Glomerular endothelial cell (primary cell): ENCODE measurements around the gene B3GNT7. TPM values are rescaled to one million over a fixed set of nuclear protein-coding genes. Genes with fewer than 3 reads are reported as not detected.

ENCODE experiments used
- DNase-seq: peaks from one replicate; pipeline ENCODE4 v3.0.0-alpha.2; 2011; ENCODE audit warnings: low read depth, low spot score; ENCODE audit errors: extremely low read depth
- total RNA-seq: library from RNA; depleted of rRNA; stranded (reverse); fragments of >200 nt; gene quantifications from 2 replicates; pipeline ENCODE4 v1.2.3, GENCODE V29; 2015

The B3GNT7 gene
- total RNA-seq, 1 donor from 2014 or later, result 1.2 TPM

- no peak for DNase-seq
Observed at GRCh38 chr2:231383416-231384108, 11.9 kb upstream of the B3GNT7 start.

- DNase-seq, result no peak
Observed at GRCh38 chr2:231384109-231384435, 11.4 kb upstream of the B3GNT7 start.

- DNase-seq, result no peak
Observed at GRCh38 chr2:231384970-231385369, 10.5 kb upstream of the B3GNT7 start.

GRCh38 chr2:231385429-231385828, 10.1 kb upstream of the B3GNT7 start:
- no peak for DNase-seq

GRCh38 chr2:231386446-231386845, 9.1 kb upstream of the B3GNT7 start:
- DNase-seq, result no peak

GRCh38 chr2:231387904-231388724, 7.4 kb upstream of the B3GNT7 start:
- DNase-seq, result no peak

- DNase-seq, result no peak
Observed at GRCh38 chr2:231388725-231389346, 6.7 kb upstream of the B3GNT7 start.

- no peak for DNase-seq
Observed at GRCh38 chr2:231390667-231391066, 4.8 kb upstream of the B3GNT7 start.

- no peak for DNase-seq
Observed at GRCh38 chr2:231391981-231392380, 3.5 kb upstream of the B3GNT7 start.

GRCh38 chr2:231392431-231393148, 2.9 kb upstream of the B3GNT7 start:
- no peak for DNase-seq

GRCh38 chr2:231393149-231394131, 2.1 kb upstream of the B3GNT7 start:
- DNase-seq, result no peak

GRCh38 chr2:231394211-231395141, 1.0 kb upstream of the B3GNT7 start:
- DNase-seq, result no peak

GRCh38 chr2:231396058-231396821, 730 bp downstream of the B3GNT7 start:
- no peak for DNase-seq

GRCh38 chr2:231397011-231397927, 1.8 kb downstream of the B3GNT7 start:
- DNase-seq, result no peak

- DNase-seq, result no peak
Observed at GRCh38 chr2:231397928-231398294, 2.4 kb downstream of the B3GNT7 start.

GRCh38 chr2:231398585-231398984, 3.1 kb downstream of the B3GNT7 start:
- DNase-seq, result no peak
